T-cell (primary cell): ENCODE results near the gene ASB8. TPM values are rescaled to one million over a fixed set of nuclear protein-coding genes. Genes with fewer than 3 reads are reported as not detected.
A peak's percentile ranks its signal among the peaks of the same experiment; 100 is the strongest.

Source experiments
- ATAC-seq, 4 experiments: fragments of 200-7000 bp in 3 of 4; fragments of 150-1000 bp in 1 of 4; cut with Tn5 transposase; replicated peaks in 1 of 4; 1 replicate in 3 of 4; 2 replicates in 1 of 4; pipeline ENCODE4 v1.10.0; 2021; ENCODE audit warnings: moderate library complexity in 3 of 4, mild to moderate bottlenecking in 2 of 4, moderate number of reproducible peaks in 1 of 4
- CTCF ChIA-PET, 2 donors: fragments of 300-600 bp; sonication (Branson Sonifier 250); formaldehyde crosslinking; loops; one replicate each; lab custom pipeline; 2022; ENCODE audit warnings: antibody characterized with exemption in 2 of 2; lab: Charles Lee
- POLR2A ChIA-PET, 2 donors: fragments of 300-600 bp; sonication (Branson Sonifier 250); formaldehyde crosslinking; loops; one replicate each; lab custom pipeline; 2022; ENCODE audit warnings: antibody characterized with exemption in 2 of 2; lab: Charles Lee
- DNase-seq, 35 experiments: peaks; one replicate each; pipeline versions ENCODE4 v3.0.0 to v3.0.0-alpha.2; 2013 to 2023
- H3K27ac ChIP-seq: one replicate; pipeline ENCODE4 v1.5.1; 2013; ENCODE audit warnings: low read length
- H3K27me3 ChIP-seq, 2 experiments: replicated peaks in 1 of 2; 1 replicate in 1 of 2; 2 replicates in 1 of 2; pipeline versions ENCODE4 v1.6.1 to v1.7.0; 2013; ENCODE audit warnings: low read length in 1 of 2, mixed read lengths in 1 of 2; ENCODE audit not compliant: control insufficient read depth in 2 of 2, insufficient read depth in 2 of 2; ENCODE audit errors: extremely low read depth in 1 of 2
- H3K36me3 ChIP-seq, 2 donors: 1 replicate in 1 of 2; 2 replicates in 1 of 2; pipeline versions ENCODE4 v1.6.1 to v1.7.0; 2013; ENCODE audit warnings: low read length in 1 of 2; ENCODE audit not compliant: control insufficient read depth in 2 of 2, insufficient read depth in 1 of 2; ENCODE audit errors: extremely low read depth in 1 of 2
- H3K4me1 ChIP-seq, 2 experiments: 1 replicate in 1 of 2; 2 replicates in 1 of 2; pipeline versions ENCODE4 v1.6.1 to v1.7.0; 2013; ENCODE audit warnings: low read length in 2 of 2, mixed read lengths in 1 of 2; ENCODE audit not compliant: insufficient read depth in 2 of 2, control insufficient read depth in 1 of 2; ENCODE audit errors: extremely low read depth in 1 of 2
- H3K4me3 ChIP-seq, 2 donors: 1 replicate in 1 of 2; 2 replicates in 1 of 2; pipeline versions ENCODE4 v1.5.1 to v1.7.0; 2013; ENCODE audit warnings: mild to moderate bottlenecking in 2 of 2, low read length in 1 of 2, moderate library complexity in 1 of 2; ENCODE audit not compliant: control insufficient read depth in 1 of 2; ENCODE audit errors: extremely low read depth in 1 of 2
- H3K9me3 ChIP-seq: 2 replicates; pipeline ENCODE4 v1.7.0; 2013
- H3K27ac Mint-ChIP-seq, 2 donors: one replicate each; pipeline ENCODE4 v1.8.0; 2020 to 2021; ENCODE audit warnings: mild to moderate bottlenecking in 2 of 2, mixed read lengths in 2 of 2
- H3K27me3 Mint-ChIP-seq, 2 donors: one replicate each; pipeline ENCODE4 v1.8.0; 2021 to 2022; ENCODE audit warnings: mixed read lengths in 2 of 2
- H3K36me3 Mint-ChIP-seq: one replicate; pipeline ENCODE4 v1.8.0; 2021; ENCODE audit warnings: mixed read lengths
- H3K4me1 Mint-ChIP-seq, 3 donors: one replicate each; pipeline ENCODE4 v1.8.0; 2020 to 2022; ENCODE audit warnings: mixed read lengths in 3 of 3, mild to moderate bottlenecking in 1 of 3
- H3K4me3 Mint-ChIP-seq, 3 donors: one replicate each; pipeline ENCODE4 v1.8.0; 2020 to 2022; ENCODE audit warnings: mild to moderate bottlenecking in 3 of 3, mixed read lengths in 3 of 3, moderate library complexity in 3 of 3
- H3K9me3 Mint-ChIP-seq, 3 donors: one replicate each; pipeline ENCODE4 v1.8.0; 2020 to 2022; ENCODE audit warnings: mixed read lengths in 3 of 3
- WGBS: methylation state at CpG from one replicate; pipeline ENCODE4 v1.1.5; 2013; ENCODE audit warnings: missing lambda C conversion rate; ENCODE audit not compliant: insufficient coverage; 5-methylcytosine and 5-hydroxymethylcytosine counted together
- total RNA-seq, 35 experiments: library from RNA in 6 of 35; stranded (reverse) in 6 of 35; fragments of 120-200 nt in 1 of 35; gene quantifications; one replicate each; pipeline versions ENCODE4 v1.2.1 to v1.2.4 and lab custom pipeline; 2013 to 2026

The ASB8 gene
- total RNA-seq, 5 donors from 2014 or later (not counting 1 experiment from before 2014, with no cell fraction given) = 50.0 to 59.7 (median 58.9) TPM

- Histone ChIP-seq H3K27ac (peak overlapping the region; percentile 96), H3K4me3 (peak overlapping the region; percentile 79 to 100), H3K27me3 (no peaks in the 10 kb centered on the region), H3K4me1 (peaks cover 10 to 42% of the 10 kb centered on the region in 2 experiments), H3K9me3 (peaks cover 2% of the 10 kb centered on the region), H3K36me3 (peaks cover 0 to 3% of the 10 kb centered on the region in 2 donors)
- H3K36me3 Mint-ChIP-seq = peaks cover 37% of the 10 kb centered on the region
- WGBS = no CpG with 5 or more reads among the region's 3 CpGs
- DNase-seq = peak in 6 of 35 experiments; percentile 10 to 50 (median 27)
- H3K27me3 Mint-ChIP-seq = peaks cover 0 to 2% of the 10 kb centered on the region in 2 donors
- peak overlapping the region; percentile 83 to 96 (median 89) for H3K4me3 Mint-ChIP-seq
- H3K4me1 Mint-ChIP-seq = peaks cover 52 to 57% (median 53%) of the 10 kb centered on the region in 3 donors
- POLR2A ChIA-PET = interaction anchor here in 1 of 2 donors (0.5 to 0.6 kb wide), 2 partner anchors 22 to 181 kb away, joined by 3 to 4 read pairs; no protein-coding TSS in a partner anchor
- CTCF ChIA-PET = interaction anchor here (0.5 to 2.2 kb wide), 15 partner anchors 10 to 724 kb away, joined by 3 to 8 read pairs (median 4); partner anchors contain the start of genes ASB8 (in 1 of the 2) and CCDC184 (in 1 of the 2)
- peak overlapping the region; percentile 91 to 100 for H3K27ac Mint-ChIP-seq
- H3K9me3 Mint-ChIP-seq = peaks cover 18 to 32% (median 22%) of the 10 kb centered on the region in 3 donors
- ATAC-seq = no peak
Measured at GRCh38 chr12:48199774-48200221, 42.5 kb upstream of the ASB8 start.

- Mint-ChIP-seq H3K27ac (peak overlapping the region; percentile 91 to 100), H3K9me3 (peaks cover 15 to 23% (median 16%) of the 10 kb centered on the region in 3 donors), H3K4me1 (peaks cover 51 to 58% (median 55%) of the 10 kb centered on the region in 3 donors), H3K36me3 (peaks cover 29% of the 10 kb centered on the region), H3K4me3 (peak overlapping the region; percentile 83 to 96 (median 89)), H3K27me3 (peaks cover 4 to 9% of the 10 kb centered on the region in 2 donors)
- no peak for ATAC-seq
- Histone ChIP-seq H3K27ac (peak overlapping the region; percentile 96), H3K4me1 (peaks cover 10 to 42% of the 10 kb centered on the region in 2 experiments), H3K36me3 (no peaks in the 10 kb centered on the region), H3K4me3 (peak overlapping the region; percentile 79 to 100), H3K9me3 (no peaks in the 10 kb centered on the region), H3K27me3 (no peaks in the 10 kb centered on the region)
- no CpG with 5 or more reads among the region's 10 CpGs for WGBS
- ChIA-PET CTCF (interaction anchor here (0.8 to 2.2 kb wide), 8 partner anchors 10 to 255 kb away, joined by 3 to 10 read pairs (median 8); partner anchors contain the start of genes ASB8 (in 1 of the 2) and CCDC184 (in 1 of the 2)), POLR2A (interaction anchor here (0.5 to 1.0 kb wide), 7 partner anchors 9 to 787 kb away, joined by 3 to 6 read pairs (median 3); partner anchors contain the start of gene ASB8 (in 1 of the 2))
- no peak for DNase-seq
Measured at GRCh38 chr12:48198985-48199384, 41.7 kb upstream of the ASB8 start.

GRCh38 chr12:48198672-48198971 lies 41.3 kb upstream of the ASB8 start:
- Histone ChIP-seq H3K36me3 (no peaks in the 10 kb centered on the region), H3K9me3 (no peaks in the 10 kb centered on the region), H3K27me3 (no peaks in the 10 kb centered on the region), H3K27ac (peak overlapping the region; percentile 96), H3K4me1 (peaks cover 10 to 42% of the 10 kb centered on the region in 2 experiments), H3K4me3 (peak overlapping the region; percentile 79 to 100)
- peak overlapping the region; percentile 83 to 96 (median 89) for H3K4me3 Mint-ChIP-seq
- H3K4me1 Mint-ChIP-seq = peaks cover 51 to 58% (median 55%) of the 10 kb centered on the region in 3 donors
- DNase-seq (peak in 13 of 35 experiments; percentile 7 to 39 (median 26)), ATAC-seq (peak; percentile 5 to 36 (median 19))
- H3K27ac Mint-ChIP-seq = peak overlapping the region; percentile 91 to 100
- ChIA-PET POLR2A (interaction anchor here (0.6 to 1.0 kb wide), 5 partner anchors 16 to 787 kb away, joined by 3 read pairs; partner anchors contain the start of genes ASB8 (in 1 of the 2) and CCDC184 (in 1 of the 2)), CTCF (interaction anchor here (0.8 to 2.2 kb wide), 8 partner anchors 10 to 255 kb away, joined by 3 to 10 read pairs (median 6); partner anchors contain the start of genes ASB8 (in 1 of the 2) and CCDC184 (in 1 of the 2))
- 4% methylated on average over 25 of the region's 26 CpGs for WGBS
- H3K9me3 Mint-ChIP-seq = peaks cover 15 to 20% (median 16%) of the 10 kb centered on the region in 3 donors
- H3K27me3 Mint-ChIP-seq = peaks cover 6 to 11% of the 10 kb centered on the region in 2 donors
- peaks cover 26% of the 10 kb centered on the region for H3K36me3 Mint-ChIP-seq

DNA sequence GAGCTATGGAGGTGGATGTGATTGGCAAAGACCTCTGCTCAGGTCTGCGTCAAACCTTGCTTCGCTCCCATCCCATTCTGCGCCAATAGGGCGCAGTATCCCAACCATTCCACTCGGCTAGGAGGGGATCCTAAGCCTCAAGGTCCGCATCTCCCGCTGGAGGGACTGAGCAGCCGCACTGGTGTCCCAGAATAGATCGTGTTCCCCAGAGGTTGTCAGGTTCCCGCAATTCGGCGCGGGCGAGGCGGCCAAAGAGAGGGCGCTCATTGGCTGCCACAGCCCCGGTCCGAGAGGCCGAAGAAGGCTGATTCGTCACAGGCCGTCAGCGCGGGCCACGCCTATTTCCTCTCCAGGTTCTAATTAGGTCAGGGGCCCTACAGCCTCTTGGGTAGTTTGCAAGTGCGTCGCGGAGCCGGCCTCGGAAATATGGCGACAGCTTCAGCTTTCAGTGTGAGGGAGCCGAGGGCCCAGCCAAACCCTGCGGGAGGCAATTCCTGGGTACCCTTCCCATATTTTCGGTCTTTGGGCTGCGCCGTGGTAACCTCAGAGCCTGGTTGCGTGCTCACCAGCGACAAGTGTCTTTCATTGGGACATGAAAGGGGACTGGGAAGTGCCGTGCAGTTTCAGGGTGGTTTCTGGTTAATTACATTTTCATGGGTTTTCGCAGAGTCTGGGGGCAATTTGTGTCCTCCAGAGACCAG lies 40.8 kb upstream of the ASB8 start:
- H3K4me1 Mint-ChIP-seq = peaks cover 50 to 55% (median 54%) of the 10 kb centered on the region in 3 donors
- H3K9me3 ChIP-seq = no peaks in the 10 kb centered on the region

GRCh38 chr12:48197549-48197970 lies 40.2 kb upstream of the ASB8 start:
- Mint-ChIP-seq H3K4me1 (peaks cover 44 to 49% (median 49%) of the 10 kb centered on the region in 3 donors), H3K9me3 (peaks cover 5 to 9% (median 6%) of the 10 kb centered on the region in 3 donors), H3K36me3 (peaks cover 15% of the 10 kb centered on the region), H3K27me3 (peaks cover 8 to 13% of the 10 kb centered on the region in 2 donors), H3K27ac (peak overlapping the region; percentile 91 to 100), H3K4me3 (peak overlapping the region; percentile 83 to 96 (median 89))
- ChIA-PET POLR2A (interaction anchor here in 1 of 2 donors (0.6 to 1.0 kb wide), 4 partner anchors 15 to 491 kb away, joined by 3 to 5 read pairs (median 3); partner anchors contain the start of gene CCDC184), CTCF (interaction anchor here (0.5 to 2.0 kb wide), 16 partner anchors 8 to 291 kb away, joined by 3 to 10 read pairs (median 3); partner anchors contain the start of genes CCDC184 (in 2 of the 2) and ASB8 (in 1 of the 2))
- no peaks in the 10 kb centered on the region for H3K27me3 ChIP-seq
- no peaks in the 10 kb centered on the region for H3K9me3 ChIP-seq
- peak overlapping the region; percentile 79 to 100 for H3K4me3 ChIP-seq
- DNase-seq (peak in 9 of 35 experiments; percentile 8 to 69 (median 22)), ATAC-seq (peak; percentile 44 to 56 (median 54))
- peak overlapping the region; percentile 96 for H3K27ac ChIP-seq
- 0% methylated on average over 1 of the region's 10 CpGs for WGBS
- peaks cover 10 to 40% of the 10 kb centered on the region in 2 experiments for H3K4me1 ChIP-seq
- no peaks in the 10 kb centered on the region for H3K36me3 ChIP-seq

More for the DNA sequence above, 40.8 kb upstream of the ASB8 start:
- DNase-seq = peak; percentile 77 to 93 (median 85)
- Histone ChIP-seq H3K4me1 (peaks cover 10 to 42% of the 10 kb centered on the region in 2 experiments), H3K36me3 (no peaks in the 10 kb centered on the region), H3K27me3 (no peaks in the 10 kb centered on the region), H3K4me3 (peak overlapping the region; percentile 79 to 100), H3K27ac (peak overlapping the region; percentile 96)
- peaks cover 8 to 13% of the 10 kb centered on the region in 2 donors for H3K27me3 Mint-ChIP-seq
- peak; percentile 90 to 95 (median 91) for ATAC-seq
- H3K36me3 Mint-ChIP-seq = peaks cover 21% of the 10 kb centered on the region
- ChIA-PET POLR2A (interaction anchor here (0.6 to 1.0 kb wide), 5 partner anchors 15 to 787 kb away, joined by 3 to 5 read pairs (median 3); partner anchors contain the start of genes ASB8 (in 1 of the 2) and CCDC184 (in 1 of the 2)), CTCF (interaction anchor here (0.6 to 2.2 kb wide), 12 partner anchors 9 to 256 kb away, joined by 3 to 10 read pairs (median 4); partner anchors contain the start of gene CCDC184 (in 2 of the 2))
- peaks cover 11 to 15% (median 12%) of the 10 kb centered on the region in 3 donors for H3K9me3 Mint-ChIP-seq
- peak overlapping the region; percentile 91 to 100 for H3K27ac Mint-ChIP-seq
- WGBS = 1% methylated on average over 38 of the region's 39 CpGs
- H3K4me3 Mint-ChIP-seq = peak overlapping the region; percentile 83 to 96 (median 89)
